GM18505 (cell line): ENCODE results near the gene OGDHL.

ENCODE experiments used
- ATAC-seq: cut with Tn5 transposase; IDR thresholded peaks from one replicate; pipeline ENCODE4 v1.9.1; 2021; ENCODE audit not compliant: unreplicated experiment
- POLR2A ChIP-seq: IDR thresholded peaks from 4 replicates; pipeline ENCODE4 v1.6.1; 2011; ENCODE audit warnings: borderline replicate concordance; ENCODE audit not compliant: insufficient read depth, insufficient read length; ENCODE audit errors: extremely low read depth

Gene OGDHL

GRCh38 chr10:49710966-49711365, 51.2 kb downstream of the OGDHL start:
- no peak for ATAC-seq
- TF ChIP-seq POLR2A, result no peak

GRCh38 chr10:49709934-49710333, 52.2 kb downstream of the OGDHL start:
- ATAC-seq, result no peak

GRCh38 chr10:49707585-49707984, 54.5 kb downstream of the OGDHL start:
- TF ChIP-seq POLR2A, result no peak
- no peak for ATAC-seq

More at GRCh38 chr10:49709934-49710333, 52.2 kb downstream of the OGDHL start:
- no peak for TF ChIP-seq POLR2A

GRCh38 chr10:49700997-49701396, 61.1 kb downstream of the OGDHL start:
- no peak for TF ChIP-seq POLR2A
- no peak for ATAC-seq

- TF ChIP-seq POLR2A, result no peak
- no peak for ATAC-seq
Observed at GRCh38 chr10:49700211-49700610, 61.9 kb downstream of the OGDHL start.

GRCh38 chr10:49698679-49699078, 63.4 kb downstream of the OGDHL start:
- TF ChIP-seq POLR2A, result no peak
- no peak for ATAC-seq

GRCh38 chr10:49696311-49696710, 65.8 kb downstream of the OGDHL start:
- no peak for ATAC-seq
- TF ChIP-seq POLR2A, result no peak

- ATAC-seq, result no peak
- TF ChIP-seq POLR2A, result no peak
Observed at GRCh38 chr10:49694466-49694865, 67.7 kb downstream of the OGDHL start.

GRCh38 chr10:49691588-49691987, 70.5 kb downstream of the OGDHL start:
- ATAC-seq, result no peak
- no peak for TF ChIP-seq POLR2A

GRCh38 chr10:49690698-49691356, 71.3 kb downstream of the OGDHL start:
- no peak for ATAC-seq
- TF ChIP-seq POLR2A, result no peak

- ATAC-seq, result no peak
- no peak for TF ChIP-seq POLR2A
Observed at GRCh38 chr10:49689882-49690510, 72.1 kb downstream of the OGDHL start.

GRCh38 chr10:49688920-49689319, 73.2 kb downstream of the OGDHL start:
- ATAC-seq, result no peak
- no peak for TF ChIP-seq POLR2A

GRCh38 chr10:49688261-49688846, 73.8 kb downstream of the OGDHL start:
- ATAC-seq, result no peak
- TF ChIP-seq POLR2A, result no peak

- no peak for TF ChIP-seq POLR2A
- ATAC-seq, result no peak
Observed at GRCh38 chr10:49686651-49687050, 75.5 kb downstream of the OGDHL start.
